Adrenal gland (tissue), 5 donors: ENCODE measurements around the gene RAB10.

Source experiments
- POLR2A ChIP-seq, 2 donors: fragments of 450-650 bp; IDR thresholded peaks; one replicate each; pipeline ENCODE4 v1.6.1; 2017; ENCODE audit warnings: antibody characterized with exemption in 2 of 2, mild to moderate bottlenecking in 2 of 2, moderate library complexity in 1 of 2
- TF ChIP-seq, protein P1 (sequence below), 6 experiments: fragments of 450-650 bp in 4 of 6; fragments of 200-600 bp in 2 of 6; sonication (generic) in 1 of 6; IDR thresholded peaks; 1 replicate in 5 of 6; 2 replicates in 1 of 6; pipeline versions ENCODE4 v1.5.1 to v1.8.0; 2016 to 2021; ENCODE audit warnings: antibody characterized with exemption in 6 of 6, mild to moderate bottlenecking in 2 of 6, moderate library complexity in 1 of 6
- donor health status: DM: no; HTN: no; CAD: no.

DNA sequence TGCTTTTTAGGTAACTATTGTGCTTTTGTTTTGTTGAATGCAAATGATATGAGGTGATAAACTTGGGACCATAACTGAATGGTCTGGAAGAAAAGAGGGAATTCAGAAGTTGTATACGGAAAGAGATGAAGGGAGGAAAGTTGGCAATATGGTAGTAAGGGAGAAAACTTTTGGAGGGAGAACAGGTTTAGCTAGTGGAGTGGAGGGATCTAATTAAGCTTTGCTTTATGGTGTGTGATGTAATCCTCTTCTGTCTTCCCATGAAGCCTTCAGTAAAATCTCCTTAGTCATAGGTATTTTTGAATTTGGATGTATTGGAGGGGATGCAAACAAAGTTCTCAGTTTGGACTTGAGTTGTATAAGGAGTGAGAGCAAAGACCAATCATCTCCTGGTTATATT, 20.2 kb upstream of the RAB10 start:
- TF ChIP-seq, protein P1, sequence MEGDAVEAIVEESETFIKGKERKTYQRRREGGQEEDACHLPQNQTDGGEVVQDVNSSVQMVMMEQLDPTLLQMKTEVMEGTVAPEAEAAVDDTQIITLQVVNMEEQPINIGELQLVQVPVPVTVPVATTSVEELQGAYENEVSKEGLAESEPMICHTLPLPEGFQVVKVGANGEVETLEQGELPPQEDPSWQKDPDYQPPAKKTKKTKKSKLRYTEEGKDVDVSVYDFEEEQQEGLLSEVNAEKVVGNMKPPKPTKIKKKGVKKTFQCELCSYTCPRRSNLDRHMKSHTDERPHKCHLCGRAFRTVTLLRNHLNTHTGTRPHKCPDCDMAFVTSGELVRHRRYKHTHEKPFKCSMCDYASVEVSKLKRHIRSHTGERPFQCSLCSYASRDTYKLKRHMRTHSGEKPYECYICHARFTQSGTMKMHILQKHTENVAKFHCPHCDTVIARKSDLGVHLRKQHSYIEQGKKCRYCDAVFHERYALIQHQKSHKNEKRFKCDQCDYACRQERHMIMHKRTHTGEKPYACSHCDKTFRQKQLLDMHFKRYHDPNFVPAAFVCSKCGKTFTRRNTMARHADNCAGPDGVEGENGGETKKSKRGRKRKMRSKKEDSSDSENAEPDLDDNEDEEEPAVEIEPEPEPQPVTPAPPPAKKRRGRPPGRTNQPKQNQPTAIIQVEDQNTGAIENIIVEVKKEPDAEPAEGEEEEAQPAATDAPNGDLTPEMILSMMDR (IDR thresholded peaks at IDR 0.05): no peak
- no peak for TF ChIP-seq POLR2A (IDR thresholded peaks at IDR 0.05)
